NCI-H1092 (cell line): Measurements from ENCODE around the gene LGALS1.

Experiments used
- DNase-seq: peaks from one replicate; lab custom pipeline; 2025; lab: John Stamatoyannopoulos, UW

The LGALS1 gene

DNA sequence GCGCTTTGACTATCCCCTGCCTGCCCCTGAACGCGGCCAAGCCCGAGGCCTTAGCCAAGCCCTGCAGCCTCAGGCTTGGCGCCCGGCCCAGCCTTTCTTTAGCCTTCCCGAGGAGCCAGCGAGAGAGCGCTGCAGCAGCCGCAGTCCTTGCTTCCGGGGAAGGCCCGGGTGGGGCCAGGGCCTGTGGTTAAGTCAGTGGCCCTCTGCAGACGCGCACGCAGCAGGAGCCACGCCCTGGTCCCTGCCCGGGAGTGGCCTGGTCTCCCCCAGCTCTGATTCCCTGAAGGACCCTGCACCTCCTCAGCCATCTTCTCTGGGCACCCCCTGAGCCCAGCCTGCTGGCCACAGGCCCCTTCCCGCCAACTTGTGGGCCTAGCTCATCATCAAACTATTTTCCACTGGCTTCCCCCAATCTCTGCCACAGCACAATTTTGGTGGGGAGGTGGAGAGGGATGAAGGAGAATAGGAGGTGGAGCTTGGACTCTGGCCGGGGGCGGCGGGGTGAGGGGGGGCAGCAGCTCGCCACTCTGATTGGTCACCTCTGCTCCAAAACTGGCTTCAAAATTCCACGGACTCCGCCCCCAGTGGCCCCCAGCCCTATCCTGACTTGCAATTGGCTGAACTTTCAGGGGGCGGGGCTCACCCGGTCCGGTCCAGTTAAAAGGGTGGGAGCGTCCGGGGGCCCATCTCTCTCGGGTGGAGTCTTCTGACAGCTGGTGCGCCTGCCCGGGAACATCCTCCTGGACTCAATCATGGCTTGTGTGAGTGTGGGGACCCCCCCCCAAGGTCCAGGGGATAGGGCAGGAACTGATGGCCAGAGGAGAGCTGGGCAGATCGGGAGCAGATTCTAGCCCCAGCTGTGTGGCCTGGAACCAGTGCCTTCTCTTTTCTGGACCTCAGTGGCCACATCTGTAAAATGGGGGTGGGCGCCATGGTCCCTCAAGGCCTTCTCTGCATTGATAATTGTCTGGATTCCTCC is at the start of gene LGALS1:
TSS of gene LGALS1 (plus strand) at position 686 of the 979 bp plus-strand sequence. CDS start at position 753, 67 bp downstream.
- DNase-seq, result peak; percentile 9

GRCh38 chr22:37625737-37626136 is 49.7 kb upstream of the LGALS1 start:
- DNase-seq, result no peak

- DNase-seq, result no peak
These were observed 49.3 kb upstream of the LGALS1 start for GRCh38 chr22:37626144-37626543.

- DNase-seq, result no peak
These were observed 48.8 kb upstream of the LGALS1 start for GRCh38 chr22:37626556-37627075.

DNA sequence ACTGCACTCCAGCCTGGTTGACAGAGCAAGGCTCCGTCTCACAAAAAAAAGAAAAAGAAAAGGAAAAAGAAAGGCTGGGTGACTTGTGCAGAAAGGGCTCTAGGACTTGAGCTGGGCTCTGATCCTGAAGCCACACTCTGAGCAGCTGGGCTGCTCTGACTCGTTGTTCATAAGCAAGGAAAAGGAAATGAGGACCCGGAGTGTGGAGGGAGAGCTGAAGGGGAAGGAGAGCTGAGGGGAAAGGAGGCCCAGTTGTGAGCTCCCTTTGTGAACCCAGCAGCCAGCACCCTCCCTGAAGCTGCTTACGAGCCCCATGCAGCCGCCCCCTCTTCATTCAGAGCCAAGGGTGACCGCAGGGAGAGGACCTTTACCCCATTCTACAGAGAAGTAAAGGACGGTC is 48.3 kb upstream of the LGALS1 start:
- DNase-seq, result no peak

- DNase-seq, result no peak
These were observed 47.9 kb upstream of the LGALS1 start for GRCh38 chr22:37627545-37627944.

GRCh38 chr22:37628830-37629229 is 46.6 kb upstream of the LGALS1 start:
- DNase-seq, result no peak

GRCh38 chr22:37629928-37630327 is 45.5 kb upstream of the LGALS1 start:
- no peak for DNase-seq

- no peak for DNase-seq
These were observed 44.5 kb upstream of the LGALS1 start for GRCh38 chr22:37630839-37631435.

- DNase-seq, result no peak
These were observed 43.8 kb upstream of the LGALS1 start for GRCh38 chr22:37631448-37632173.

GRCh38 chr22:37632174-37633088 is 43.0 kb upstream of the LGALS1 start:
- DNase-seq, result no peak

DNA sequence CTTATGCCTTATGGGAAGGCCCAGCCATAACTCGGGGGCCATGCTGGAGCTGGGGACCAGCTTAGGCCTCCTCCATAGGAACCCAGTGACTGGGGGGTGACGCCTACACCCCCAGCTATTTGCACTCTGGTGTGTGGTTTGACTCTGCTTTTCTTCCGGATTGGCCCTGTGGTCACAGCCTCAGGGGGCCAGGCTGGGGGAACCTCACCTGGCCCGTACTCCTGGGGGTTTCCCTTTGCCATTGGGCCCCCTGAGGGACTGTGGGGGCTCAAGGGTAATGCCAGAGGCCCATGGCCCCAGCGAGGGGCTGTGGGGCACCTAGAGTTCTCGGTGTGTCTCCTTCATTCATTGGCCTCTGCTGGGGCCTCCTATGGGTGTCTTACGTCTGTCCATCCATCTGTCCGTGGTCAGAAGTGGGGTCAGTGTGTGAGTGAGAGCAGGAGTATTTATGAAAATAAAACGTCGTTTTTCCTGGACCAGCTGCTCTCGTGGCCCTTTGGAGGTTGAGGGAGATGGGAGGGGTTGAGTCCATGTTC is 42.3 kb upstream of the LGALS1 start:
- no peak for DNase-seq

DNA sequence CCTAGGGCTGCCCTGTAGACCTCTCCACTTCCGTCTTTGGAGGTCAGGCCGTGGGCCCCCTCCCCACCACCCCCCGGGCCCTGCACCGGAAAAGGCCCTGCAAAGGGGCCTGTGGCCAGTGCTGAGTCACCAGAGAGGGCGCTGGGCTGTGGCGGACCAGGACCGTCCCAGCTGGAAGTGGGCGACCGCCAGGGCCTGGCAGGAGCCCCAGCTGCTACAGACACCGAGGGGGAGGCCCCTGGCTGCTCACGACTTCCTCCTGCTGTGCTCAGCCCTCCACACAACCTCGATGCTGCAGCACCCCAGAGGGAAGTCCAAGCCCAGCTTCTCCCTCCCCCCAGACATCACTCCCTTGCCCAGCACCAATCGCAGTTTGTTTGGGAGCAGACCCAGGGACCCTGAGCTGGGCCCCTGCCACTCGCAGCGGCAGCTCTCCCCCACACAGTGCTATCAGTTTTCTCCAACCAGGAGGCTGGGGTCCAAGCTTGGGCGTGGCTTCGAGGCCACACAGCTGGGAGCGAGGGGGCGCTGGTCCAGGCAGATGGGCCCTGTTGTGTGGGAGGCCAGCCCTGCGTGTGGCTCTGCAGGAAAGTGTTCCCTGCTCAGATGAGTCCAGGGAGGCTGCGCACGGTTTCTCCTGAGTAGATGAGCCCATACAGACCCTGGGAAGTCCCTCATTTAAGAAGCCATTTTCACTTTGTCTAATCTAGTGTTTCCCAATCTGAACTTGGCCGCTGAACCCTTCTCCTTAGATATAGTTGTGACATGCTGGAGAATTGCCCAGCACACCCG is 41.6 kb upstream of the LGALS1 start:
- peak; percentile 71 for DNase-seq

GRCh38 chr22:37634417-37634924 is 41.0 kb upstream of the LGALS1 start:
- peak; percentile 13 for DNase-seq

DNA sequence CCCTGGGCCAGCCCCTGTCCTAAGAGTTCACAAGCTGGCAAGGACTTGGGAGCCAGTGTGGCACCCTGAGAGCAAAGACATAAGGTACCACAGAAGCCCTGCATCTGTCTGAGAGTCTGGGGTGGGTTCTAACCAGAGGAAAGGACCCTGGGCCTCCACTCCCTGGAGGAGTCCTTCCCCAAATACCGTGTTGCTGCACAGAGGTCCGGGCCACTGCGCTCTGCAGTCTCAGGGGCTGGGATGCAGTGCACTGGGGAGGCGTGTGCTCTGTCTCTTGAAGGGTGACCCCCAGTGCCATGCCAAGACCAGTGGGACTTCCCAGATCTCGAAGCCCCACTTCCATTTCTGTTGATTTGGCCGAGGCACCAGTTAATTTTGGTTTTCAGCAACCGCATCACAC is 40.3 kb upstream of the LGALS1 start:
- DNase-seq, result no peak

DNA sequence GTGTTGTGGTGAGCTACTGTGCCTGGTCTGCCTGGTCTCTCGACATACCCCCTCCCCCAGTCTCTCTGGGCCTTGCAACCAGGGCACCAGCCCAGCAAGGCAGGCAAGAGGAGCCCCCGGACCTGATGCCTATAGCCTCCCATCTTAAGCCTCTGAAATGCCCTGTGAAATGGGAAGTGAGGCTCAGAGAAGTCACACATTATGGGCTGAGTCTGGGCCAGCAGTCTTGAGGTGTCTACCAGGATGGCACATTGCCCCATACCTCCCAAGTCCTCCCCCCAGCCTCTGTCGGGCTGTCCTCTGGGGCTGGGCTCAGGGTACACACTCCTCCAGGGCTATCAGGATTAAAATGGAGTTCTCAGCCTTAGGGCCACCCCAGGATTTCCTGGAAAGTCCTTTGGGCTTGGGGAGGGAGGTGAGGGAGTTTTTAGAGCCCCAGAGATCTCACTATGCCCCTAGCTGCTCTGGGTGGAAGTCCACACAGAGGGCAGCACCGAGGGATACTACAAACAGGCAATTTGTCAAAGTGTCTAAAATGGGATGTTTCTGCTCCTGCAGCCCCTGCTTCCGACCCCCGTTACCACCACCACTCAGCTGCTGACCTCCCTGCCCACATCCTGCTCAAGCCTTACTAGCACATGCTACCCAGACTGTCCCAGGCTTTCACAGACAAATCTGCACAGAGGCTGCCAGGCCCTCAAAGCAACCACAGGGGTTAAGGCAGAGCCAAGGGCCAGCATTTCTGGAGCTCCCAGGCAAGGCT is 39.1 kb upstream of the LGALS1 start:
- no peak for DNase-seq

DNA sequence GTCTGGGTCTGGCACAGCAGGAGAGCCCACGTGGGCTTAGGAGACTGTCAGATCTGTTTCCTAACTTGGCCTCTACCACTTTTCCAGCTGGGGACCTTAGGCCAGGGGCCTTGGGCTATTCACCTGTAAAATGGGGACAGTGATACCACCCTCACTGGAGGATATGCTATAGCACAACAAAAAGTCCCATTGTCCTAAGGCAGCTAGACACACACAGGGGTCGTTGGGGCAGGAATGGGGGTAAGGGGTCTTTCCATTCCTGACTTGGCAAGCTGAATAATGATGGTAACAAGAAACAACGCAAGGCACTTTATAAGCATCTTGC is 38.5 kb upstream of the LGALS1 start:
- DNase-seq, result no peak

DNA sequence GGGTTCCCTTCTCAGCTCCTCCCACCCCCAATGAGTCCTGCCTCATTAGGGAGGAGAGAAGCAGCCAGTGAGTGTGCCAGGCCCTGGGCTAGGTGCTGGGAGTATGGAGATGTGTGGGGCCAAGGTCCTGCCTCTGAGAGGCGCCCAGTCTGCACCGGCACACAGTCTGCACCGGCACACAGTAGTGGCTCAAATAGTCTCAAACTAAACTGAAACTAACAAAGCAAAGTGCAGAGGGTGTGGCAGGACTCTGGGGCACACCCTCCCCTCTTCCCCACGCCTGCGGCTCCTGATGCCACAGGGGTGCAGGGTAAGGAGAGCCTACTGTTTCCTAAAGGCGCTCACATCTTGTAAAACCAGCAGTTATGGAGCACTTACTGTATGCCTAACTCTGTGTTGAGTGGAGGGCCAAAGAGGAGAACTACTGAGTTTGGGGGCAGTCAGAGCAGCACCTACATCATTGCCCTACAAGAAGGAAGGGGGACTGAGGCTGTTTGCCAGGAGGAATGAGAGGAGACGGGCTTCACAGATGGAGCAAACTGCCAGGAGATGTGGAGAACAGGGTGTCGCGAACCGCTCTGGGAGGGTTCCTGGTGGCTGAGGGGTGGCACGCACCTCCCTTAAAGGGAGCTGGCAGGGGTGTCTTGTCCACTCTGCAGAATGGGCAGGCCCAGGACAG is 36.9 kb upstream of the LGALS1 start:
- DNase-seq, result no peak
